Pons (tissue), 1 donor: Measurements from ENCODE around the gene CCL21.

Experiments
- DNase-seq: peaks from one replicate; pipeline ENCODE4 v3.0.0-alpha.2; 2016; ENCODE audit warnings: low spot score

CCL21 gene

GRCh38 chr9:34669809-34670562 lies 40.0 kb downstream of the CCL21 start:
- DNase-seq = no peak

- peak; percentile 96 for DNase-seq
Measured at GRCh38 chr9:34665381-34666250, 44.3 kb downstream of the CCL21 start.

GRCh38 chr9:34665067-34665380 lies 44.9 kb downstream of the CCL21 start:
- no peak for DNase-seq

DNA sequence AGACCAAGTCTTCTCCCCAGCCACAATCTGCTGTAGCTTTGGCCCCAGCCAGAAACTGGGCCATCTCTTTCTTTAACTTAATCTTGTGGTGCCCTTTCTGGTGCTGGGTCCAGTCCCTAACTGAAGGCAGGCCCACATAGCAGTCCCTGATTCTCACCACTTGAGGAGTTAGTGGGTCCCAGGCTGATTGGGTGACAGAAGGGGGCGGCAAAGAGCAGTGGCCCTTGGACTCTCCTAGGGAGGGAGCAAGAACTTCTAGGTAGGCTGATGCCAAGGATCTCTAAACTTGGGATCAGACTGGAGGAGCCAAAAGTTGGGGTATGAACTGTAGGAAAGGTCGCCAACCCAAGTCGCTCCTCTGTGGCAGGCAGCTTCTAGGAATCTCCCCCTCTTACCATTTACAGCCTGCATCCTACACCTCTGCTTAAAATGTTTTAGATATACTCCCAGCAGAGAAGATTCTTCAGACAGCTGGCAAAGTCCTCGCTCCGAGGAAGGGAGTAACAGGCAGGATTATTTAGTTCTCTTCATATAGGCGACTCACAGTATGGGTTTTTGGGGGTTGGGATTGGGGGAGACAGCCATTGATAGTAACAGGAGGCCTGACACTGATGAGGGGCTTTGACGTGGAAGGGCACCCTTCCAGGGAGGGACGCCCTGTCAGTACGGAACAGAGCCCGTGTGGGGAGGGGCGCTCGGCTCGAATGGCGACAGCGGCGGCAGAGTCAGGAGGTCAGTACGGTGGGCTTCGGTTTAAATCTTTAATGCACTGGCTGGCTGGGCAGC lies 45.5 kb downstream of the CCL21 start:
- peak; percentile 83 for DNase-seq

DNA sequence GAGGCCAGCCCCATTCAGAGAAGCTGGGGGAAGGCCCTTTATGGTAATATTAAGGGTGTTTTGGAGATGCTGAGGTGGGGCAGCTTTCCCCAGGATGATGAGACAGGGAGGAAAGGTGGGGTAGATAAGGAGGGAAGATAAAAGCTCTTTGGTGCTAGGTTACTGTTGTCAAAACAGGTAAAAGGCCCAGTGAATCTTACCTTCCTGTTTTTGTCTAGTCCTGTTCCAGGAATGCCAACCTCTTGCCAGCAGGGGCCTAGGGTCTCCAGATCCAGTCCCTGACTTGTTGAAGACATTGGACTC lies 46.7 kb downstream of the CCL21 start:
- DNase-seq = no peak

- DNase-seq = no peak
Measured at GRCh38 chr9:34662526-34663302, 47.2 kb downstream of the CCL21 start, which contains the start of gene CCL27. TSS of gene CCL27 (minus strand) at chr9:34662657. CDS start at chr9:34662633, 24 bp downstream.

DNA sequence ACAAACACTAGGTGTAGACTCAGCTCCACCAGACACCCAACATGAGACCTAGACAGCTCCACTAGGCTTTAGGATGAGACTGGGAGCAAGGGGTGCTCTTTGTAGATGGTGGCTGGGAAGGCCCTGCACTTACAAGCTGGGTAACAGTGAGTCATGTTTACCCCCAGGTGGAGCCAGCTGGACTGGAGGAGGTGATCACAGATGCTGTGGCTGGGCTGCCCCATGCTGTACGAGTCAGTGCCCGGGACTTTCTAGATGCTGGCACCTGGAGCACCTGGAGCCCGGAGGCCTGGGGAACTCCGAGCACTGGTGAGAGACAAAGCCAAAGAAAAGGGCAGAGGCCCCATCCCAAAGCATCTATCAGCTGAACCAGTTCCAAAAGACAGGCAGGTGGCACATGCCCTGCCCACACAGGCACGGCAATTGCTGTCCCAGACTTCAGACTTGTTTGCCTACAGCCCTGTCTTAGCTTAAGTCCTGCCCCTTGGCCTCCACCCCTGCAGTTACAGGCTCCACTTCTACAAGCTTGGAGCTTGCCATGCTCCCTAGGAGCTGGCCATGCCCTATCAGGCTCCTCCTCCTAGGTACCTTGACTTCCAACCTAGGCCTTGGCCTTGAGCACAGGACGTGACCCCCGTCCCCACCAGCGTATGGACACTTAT lies 50.2 kb downstream of the CCL21 start:
- DNase-seq = no peak
